ENCODE results near the gene NEMF.

- TF ChIP-seq GATA2 (IDR thresholded peaks at IDR 0.05; ENCODE audit: low read depth, low read length), result no peak
- no peak for TF ChIP-seq GATA3 (IDR thresholded peaks at IDR 0.05; ENCODE audit: low read depth, low read length)
These were observed 119.7 kb downstream of the NEMF start for GRCh38 chr14:49732896-49733295.

All from SH-SY5Y (cell line).